Activated naive CD4-positive, alpha-beta T cell (primary cell): ENCODE data around the gene RRAGB.

ENCODE experiments used
- DNase-seq, 4 experiments: peaks; one replicate each; lab custom pipeline; 2025; lab: John Stamatoyannopoulos, UW

Gene RRAGB

DNA sequence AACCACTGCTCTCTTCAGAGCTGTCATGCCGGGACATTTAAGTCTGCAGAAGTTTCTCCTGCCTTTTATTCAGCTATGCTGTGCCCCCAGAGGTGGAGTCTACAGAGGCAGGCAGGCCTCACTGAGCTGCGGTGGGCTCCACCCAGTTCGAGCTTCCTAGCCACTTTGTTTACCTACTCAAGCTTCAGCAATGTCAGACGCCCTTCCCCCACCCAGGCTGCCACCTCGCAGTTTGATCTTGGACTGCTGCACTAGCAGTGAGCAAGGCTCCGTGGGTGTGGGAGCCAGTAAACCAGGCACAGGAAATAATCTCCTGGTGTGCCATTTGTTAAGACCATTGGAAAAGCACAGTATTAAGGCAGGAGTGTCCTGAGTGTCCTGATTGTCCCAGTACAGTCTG is 56.9 kb downstream of the RRAGB start:
- DNase-seq = peak in 1 of 4 experiments; percentile 0

DNA sequence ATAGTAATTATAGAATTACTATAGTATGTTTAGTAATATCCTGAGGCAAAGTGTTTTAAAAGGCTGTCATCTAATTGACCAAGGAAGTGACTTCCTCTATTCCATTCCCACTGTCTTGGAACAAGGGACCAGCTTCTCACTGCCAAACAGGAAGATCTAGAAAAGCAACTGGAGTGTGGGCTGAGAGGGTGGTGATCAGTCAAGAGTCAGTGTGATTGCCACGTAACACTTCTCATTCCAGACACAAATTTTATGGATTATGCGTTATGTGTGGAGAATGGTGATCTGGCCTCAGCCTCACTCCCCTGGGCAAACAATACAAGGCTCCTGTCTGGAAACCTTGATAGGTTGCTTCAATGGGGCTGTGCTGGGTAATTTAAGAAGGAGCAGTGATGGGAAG is 60.0 kb downstream of the RRAGB start:
- DNase-seq = no peak

DNA sequence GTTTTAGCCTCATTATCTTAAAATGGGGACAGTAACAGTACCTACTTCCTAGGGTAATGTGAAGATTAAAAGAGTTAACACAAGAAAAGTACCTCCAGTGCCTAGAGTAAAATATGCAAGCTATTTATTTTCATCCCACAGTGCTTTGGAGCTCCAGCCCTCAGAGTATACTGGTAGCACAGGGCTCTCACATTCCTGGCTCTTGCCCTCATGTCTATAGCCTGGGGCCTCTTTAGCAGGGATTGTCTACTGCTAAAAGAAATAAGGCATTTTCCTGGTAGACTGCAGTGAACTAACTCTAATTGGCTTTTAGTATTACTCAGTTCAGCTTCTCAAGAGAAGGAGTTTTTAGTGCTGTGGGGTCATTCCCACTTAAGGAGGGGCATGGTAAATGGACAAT is 60.8 kb downstream of the RRAGB start:
- DNase-seq = no peak

DNA sequence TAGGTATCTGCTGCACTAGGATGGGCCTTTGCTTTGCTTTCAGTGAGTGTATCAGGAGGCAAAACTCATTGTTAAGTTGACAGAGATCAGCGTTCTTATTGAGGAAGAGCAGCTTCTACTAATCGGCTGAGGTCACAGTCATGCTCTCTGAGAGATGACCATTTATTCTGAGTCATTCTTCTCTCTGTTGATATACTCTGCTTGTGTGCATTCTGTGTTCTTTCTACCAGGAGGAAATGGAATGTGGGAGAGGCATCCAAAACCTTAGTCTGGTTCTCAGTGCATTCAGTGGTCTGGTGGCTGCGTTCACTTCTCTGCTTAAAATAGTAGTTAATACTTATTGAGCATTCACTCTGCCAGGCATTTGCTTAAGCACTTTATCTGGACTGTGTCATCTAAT is 66.2 kb downstream of the RRAGB start:
- DNase-seq = no peak

DNA sequence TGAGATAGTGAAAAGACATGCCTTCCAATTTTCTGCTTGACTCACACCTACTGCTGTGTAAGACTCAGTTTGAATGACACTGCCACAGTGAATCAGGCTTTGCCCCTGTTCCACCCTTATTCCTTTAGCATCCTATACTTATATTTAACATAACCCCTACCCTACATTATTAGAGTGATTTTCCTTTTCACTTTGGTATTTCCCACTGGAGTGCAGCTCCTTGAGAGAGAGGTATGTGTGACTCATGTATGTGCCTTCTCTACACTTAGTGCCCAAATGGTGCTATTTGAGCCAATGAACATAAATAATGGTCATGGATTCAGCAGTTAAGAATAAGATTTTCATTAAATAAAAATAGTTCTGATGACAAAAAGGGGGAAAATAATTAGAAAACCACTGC is 69.5 kb downstream of the RRAGB start:
- no peak for DNase-seq

DNA sequence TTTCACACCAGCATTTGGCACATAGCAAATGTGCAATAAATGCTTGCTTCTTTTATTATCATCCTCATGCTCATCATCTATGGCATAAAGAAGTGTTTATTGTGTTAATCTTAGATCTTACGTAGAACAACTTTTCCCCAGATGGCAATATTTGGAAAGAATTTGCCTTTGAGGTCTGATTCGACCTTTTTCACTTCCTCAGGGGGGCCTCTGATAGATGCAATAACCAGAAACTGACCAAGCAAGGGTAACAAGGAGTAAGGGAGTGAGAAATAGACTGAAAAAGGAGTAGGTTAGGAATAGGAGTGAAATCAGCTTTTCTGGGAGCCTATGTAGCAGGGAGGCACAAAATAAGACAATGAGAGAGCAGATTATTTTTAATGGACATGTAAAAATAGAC is 70.2 kb downstream of the RRAGB start:
- DNase-seq = no peak

DNA sequence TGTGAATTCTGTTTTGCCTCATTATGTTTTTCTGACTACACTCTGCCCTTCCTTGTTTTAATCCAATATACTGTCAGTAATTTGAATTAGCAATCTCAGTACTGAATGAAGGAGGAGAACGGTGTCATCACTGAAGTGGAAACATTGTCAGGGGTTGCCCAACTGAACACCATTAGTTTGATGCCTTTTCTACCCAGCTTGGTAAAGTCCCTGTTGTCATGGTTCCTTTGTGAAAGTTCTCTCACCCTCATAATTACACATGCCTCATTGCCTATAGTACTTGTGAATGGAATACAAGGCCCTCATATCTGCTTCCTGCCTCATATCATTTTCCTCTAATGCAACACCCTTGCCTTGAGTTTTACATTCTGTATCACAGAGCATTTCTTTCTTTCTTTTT is 76.9 kb downstream of the RRAGB start:
- no peak for DNase-seq

DNA sequence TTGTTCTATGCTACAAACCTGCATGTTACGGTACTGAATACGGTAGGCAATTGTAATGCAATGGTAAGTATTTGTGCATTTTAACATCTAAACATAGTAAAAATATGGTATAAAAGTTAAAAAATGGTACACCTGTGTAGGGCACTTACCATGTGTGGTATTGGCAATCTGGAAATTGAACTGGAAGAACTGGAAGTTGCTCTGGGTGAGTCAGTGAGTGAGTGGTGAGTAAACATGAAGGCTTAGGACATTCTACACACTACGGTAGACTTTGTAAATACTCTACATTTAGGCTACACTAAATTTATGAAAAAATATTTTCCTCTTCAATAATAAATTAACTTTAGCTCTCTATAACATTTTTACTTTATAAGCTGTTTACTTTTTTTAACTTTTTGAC is 78.9 kb downstream of the RRAGB start:
- DNase-seq = no peak

DNA sequence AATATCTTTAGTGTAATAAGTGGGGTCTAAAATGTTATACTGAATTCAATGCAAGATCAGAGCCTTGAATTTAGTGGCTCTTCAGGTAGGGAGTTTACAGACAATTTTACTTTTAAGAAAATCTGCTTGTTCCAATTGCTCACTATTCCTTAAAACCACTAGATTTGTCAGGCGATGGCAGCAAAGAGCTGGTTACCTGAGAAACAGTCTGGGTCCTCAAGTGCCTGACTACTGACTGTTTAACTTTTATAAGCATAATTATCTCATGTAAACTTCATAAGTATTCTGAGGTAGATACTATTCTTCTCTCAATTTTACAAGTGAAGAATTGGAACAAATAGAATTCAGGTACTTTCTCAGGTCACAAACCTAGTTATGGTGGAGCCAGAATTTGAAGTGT is 84.3 kb downstream of the RRAGB start:
- DNase-seq = no peak
